Mesenchymal stem cell (in vitro differentiated cells and primary cell): ENCODE data around the gene MRPL18.
"Not testable (repeated sequence)": the region's sequence is repeated elsewhere in the genome, so short reads cannot be mapped to it uniquely, and the experiment has no call there.

Experiments used
- DNase-seq: peaks from one replicate; pipeline ENCODE4 v3.0.0-alpha.2; 2013
- H2AFZ ChIP-seq: one replicate; pipeline ENCODE4 v1.6.1; 2013; ENCODE audit warnings: low read depth, mild to moderate bottlenecking, control low read depth, inconsistent platforms, low read length, moderate library complexity
- H2AK5ac ChIP-seq: 2 replicates; pipeline ENCODE4 v1.6.1; 2013; ENCODE audit warnings: low read length, moderate library complexity, mild to moderate bottlenecking, inconsistent platforms; ENCODE audit not compliant: severe bottlenecking
- H2BK120ac ChIP-seq: one replicate; pipeline ENCODE4 v1.6.1; 2013; ENCODE audit warnings: low read depth, mild to moderate bottlenecking, inconsistent platforms, low read length, moderate library complexity
- H2BK12ac ChIP-seq, 2 experiments: one replicate each; pipeline ENCODE4 v1.6.1; 2013; ENCODE audit warnings: inconsistent platforms in 2 of 2, low read length in 2 of 2, mild to moderate bottlenecking in 2 of 2, moderate library complexity in 2 of 2, control low read depth in 1 of 2
- H2BK15ac ChIP-seq: one replicate; pipeline ENCODE4 v1.6.1; 2013; ENCODE audit warnings: mild to moderate bottlenecking, low read depth, inconsistent platforms; ENCODE audit not compliant: poor library complexity, severe bottlenecking
- H2BK5ac ChIP-seq: 2 replicates; pipeline ENCODE4 v1.6.1; 2013; ENCODE audit warnings: low read depth, mild to moderate bottlenecking, low read length, control low read depth, inconsistent platforms; ENCODE audit not compliant: poor library complexity, severe bottlenecking
- H3K14ac ChIP-seq, 2 experiments: one replicate each; pipeline ENCODE4 v1.6.1; 2013; ENCODE audit warnings: inconsistent platforms in 2 of 2, low read length in 2 of 2, control low read depth in 1 of 2, mild to moderate bottlenecking in 1 of 2, moderate library complexity in 1 of 2
- H3K18ac ChIP-seq, 2 experiments: one replicate each; pipeline ENCODE4 v1.6.1; 2013; ENCODE audit warnings: inconsistent platforms in 2 of 2, low read length in 2 of 2, control low read depth in 1 of 2, low read depth in 1 of 2, mild to moderate bottlenecking in 1 of 2
- H3K23ac ChIP-seq, 2 experiments: one replicate each; pipeline ENCODE4 v1.6.1; 2013; ENCODE audit warnings: inconsistent platforms in 2 of 2, low read length in 2 of 2, mild to moderate bottlenecking in 2 of 2, moderate library complexity in 2 of 2, control low read depth in 1 of 2
- H3K27ac ChIP-seq: 2 replicates; pipeline ENCODE4 v1.5.1; 2013; ENCODE audit warnings: mild to moderate bottlenecking, moderate library complexity, low read length, control low read depth, inconsistent platforms; ENCODE audit not compliant: poor library complexity, severe bottlenecking
- H3K27me3 ChIP-seq, 2 experiments: 2 replicates each; pipeline versions ENCODE4 v1.6.1 to v1.7.0; 2013; ENCODE audit warnings: low read length in 2 of 2, mild to moderate bottlenecking in 2 of 2, moderate library complexity in 2 of 2, control low read depth in 1 of 2, inconsistent platforms in 1 of 2; ENCODE audit not compliant: control insufficient read depth in 1 of 2, insufficient read depth in 1 of 2
- H3K36me3 ChIP-seq, 2 experiments: 2 replicates each; pipeline versions ENCODE4 v1.6.1 to v1.7.0; 2013; ENCODE audit warnings: low read length in 2 of 2, control low read depth in 1 of 2, inconsistent platforms in 1 of 2, low read depth in 1 of 2, mild to moderate bottlenecking in 1 of 2; ENCODE audit not compliant: insufficient read depth in 2 of 2, control insufficient read depth in 1 of 2
- H3K4ac ChIP-seq, 2 experiments: one replicate each; pipeline ENCODE4 v1.6.1; 2013; ENCODE audit warnings: inconsistent platforms in 2 of 2, low read length in 2 of 2, mild to moderate bottlenecking in 2 of 2, moderate library complexity in 2 of 2, control low read depth in 1 of 2, low read depth in 1 of 2
- H3K4me1 ChIP-seq: 2 replicates; pipeline ENCODE4 v1.6.1; 2013; ENCODE audit warnings: low read depth, low read length, control low read depth; ENCODE audit not compliant: control insufficient read depth, insufficient read depth
- H3K4me2 ChIP-seq: 2 replicates; pipeline ENCODE4 v1.6.1; 2013; ENCODE audit warnings: low read length, mild to moderate bottlenecking, inconsistent platforms; ENCODE audit not compliant: poor library complexity, severe bottlenecking
- H3K4me3 ChIP-seq, 2 experiments: 2 replicates each; pipeline versions ENCODE4 v1.5.1 to v1.7.0; 2013; ENCODE audit warnings: low read length in 2 of 2, mild to moderate bottlenecking in 2 of 2, control low read depth in 1 of 2, low read depth in 1 of 2; ENCODE audit not compliant: insufficient read depth in 1 of 2
- H3K79me1 ChIP-seq: replicated peaks from 2 replicates; pipeline ENCODE4 v1.6.1; 2013; ENCODE audit warnings: mild to moderate bottlenecking, control low read depth, low read length, inconsistent platforms; ENCODE audit not compliant: poor library complexity, severe bottlenecking
- H3K9ac ChIP-seq: 2 replicates; pipeline ENCODE4 v1.7.0; 2013; ENCODE audit warnings: mild to moderate bottlenecking, low read length, moderate library complexity
- H3K9me3 ChIP-seq: 2 replicates; pipeline ENCODE4 v1.7.0; 2013; ENCODE audit warnings: mild to moderate bottlenecking, low read length; ENCODE audit not compliant: control insufficient read depth
- H4K8ac ChIP-seq: one replicate; pipeline ENCODE4 v1.6.1; 2013; ENCODE audit warnings: inconsistent platforms, mild to moderate bottlenecking, low read length, moderate library complexity
- H4K91ac ChIP-seq: one replicate; pipeline ENCODE4 v1.6.1; 2013; ENCODE audit warnings: mild to moderate bottlenecking, low read length, inconsistent platforms
- WGBS: methylation state at CpG from one replicate; pipeline ENCODE4 v1.1.7; 2013; ENCODE audit warnings: mixed read lengths; 5-methylcytosine and 5-hydroxymethylcytosine counted together

The MRPL18 gene

DNA sequence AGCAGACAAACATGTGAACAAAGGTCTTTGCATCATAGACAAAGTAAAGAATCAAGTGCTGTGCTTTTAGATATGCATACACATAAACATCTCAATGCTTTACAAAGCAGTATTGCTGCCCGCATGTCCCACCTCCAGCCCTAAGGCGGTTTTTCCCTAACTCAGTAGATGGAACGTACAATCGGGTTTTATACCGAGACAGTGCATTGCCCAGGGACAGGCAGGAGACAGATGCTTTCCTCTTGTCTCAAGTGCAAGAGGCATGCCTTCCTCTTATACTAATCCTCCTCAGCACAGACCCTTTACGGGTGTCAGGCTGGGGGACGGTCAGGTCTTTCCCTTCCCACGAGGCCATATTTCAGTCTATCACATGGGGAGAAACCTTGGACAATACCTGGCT lies 4.7 kb downstream of the MRPL18 start:
- not testable (repeated sequence) for H3K18ac ChIP-seq, H3K4me1 ChIP-seq, H3K27ac ChIP-seq, DNase-seq, H3K9ac ChIP-seq, H2BK12ac ChIP-seq, H2AK5ac ChIP-seq, H3K4me3 ChIP-seq, H3K14ac ChIP-seq, H3K4me2 ChIP-seq, H3K9me3 ChIP-seq, H3K79me1 ChIP-seq, H3K23ac ChIP-seq, H2BK15ac ChIP-seq, H4K91ac ChIP-seq, H3K27me3 ChIP-seq, H4K8ac ChIP-seq, H2AFZ ChIP-seq, H2BK5ac ChIP-seq, H2BK120ac ChIP-seq, H3K4ac ChIP-seq
- peaks cover 14 to 73% of the 10 kb centered on the region in 2 experiments for H3K36me3 ChIP-seq
- 96% methylated on average over 6 of the region's 8 CpGs for WGBS

DNA sequence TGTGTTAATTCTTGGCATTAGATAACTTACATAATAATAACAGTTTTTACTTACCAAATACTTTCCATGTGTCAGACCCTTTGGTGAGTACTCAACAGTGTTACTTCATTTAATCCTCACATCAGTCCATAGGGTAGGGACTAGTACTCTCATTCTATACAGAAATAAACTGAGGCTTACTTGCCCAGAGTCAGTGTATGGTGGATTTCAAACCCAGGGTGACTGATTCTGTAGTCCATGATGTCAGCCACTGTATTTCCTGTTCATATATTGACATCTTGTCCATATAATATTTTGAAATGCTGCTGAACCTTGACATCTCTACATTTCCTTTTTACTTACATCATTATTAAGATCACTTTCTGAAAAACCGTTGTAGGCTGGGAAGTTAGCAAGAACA lies 7.3 kb downstream of the MRPL18 start:
- Histone ChIP-seq H3K4ac (no peak overlapping the region), H3K14ac (no peak overlapping the region), H3K27ac (no peak overlapping the region), H3K36me3 (peaks cover 20 to 63% of the 10 kb centered on the region in 2 experiments), H3K79me1 (peaks cover 7% of the 10 kb centered on the region), H4K91ac (no peak overlapping the region), H2BK12ac (no peak overlapping the region), H2AFZ (no peak overlapping the region), H3K9ac (no peak overlapping the region), H2BK5ac (no peak overlapping the region), H3K9me3 (no peaks in the 10 kb centered on the region), H3K23ac (no peak overlapping the region), H3K4me2 (no peak overlapping the region), H3K4me1 (no peaks in the 10 kb centered on the region), H4K8ac (no peak overlapping the region), H3K27me3 (no peaks in the 10 kb centered on the region), H3K4me3 (no peak overlapping the region), H2BK120ac (no peak overlapping the region), H3K18ac (no peak overlapping the region), H2AK5ac (no peak overlapping the region), H2BK15ac (no peak overlapping the region)
- no peak for DNase-seq
- 0% methylated on average over 1 of the region's 1 CpG for WGBS

DNA sequence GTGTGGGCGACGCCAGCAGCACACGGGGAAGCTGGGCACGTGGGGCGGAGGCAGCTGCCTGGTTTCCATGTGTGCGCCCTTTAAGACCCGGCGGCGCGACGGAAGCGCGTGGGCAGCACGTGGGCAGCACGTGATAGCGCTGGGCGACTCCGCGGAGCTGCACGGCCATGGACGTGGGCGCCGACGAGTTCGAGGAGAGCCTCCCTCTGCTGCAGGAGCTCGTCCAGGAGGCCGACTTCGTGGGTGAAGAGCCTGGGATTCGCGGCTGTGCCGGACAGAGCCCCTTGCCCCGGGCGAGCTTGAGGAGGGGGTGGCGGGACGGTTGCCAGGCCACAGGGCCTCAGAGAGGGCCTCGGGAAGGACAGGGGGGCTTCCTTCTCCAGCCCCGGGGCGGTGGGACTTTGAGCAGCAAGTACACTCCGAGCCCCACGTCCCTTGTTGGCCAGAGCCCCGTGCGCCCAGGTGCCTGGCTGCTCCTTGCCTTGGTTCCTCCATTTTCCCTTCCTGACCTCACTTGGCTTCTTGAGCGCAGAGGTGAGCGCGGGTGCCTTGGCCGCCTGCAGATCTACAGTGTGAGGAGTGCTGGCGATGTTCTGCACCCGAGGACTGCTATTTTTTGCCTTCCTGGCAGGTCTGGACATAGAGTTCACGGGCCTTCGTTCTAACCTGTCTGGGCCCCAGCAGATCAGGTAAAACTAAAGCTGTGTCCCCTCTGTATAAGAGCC lies 10.0 kb downstream of the MRPL18 start, which contains the start of gene PNLDC1:
PNLDC1 (plus strand) TSS at position 136 of the 725 bp plus-strand sequence; CDS start at position 168, 32 bp downstream.
- H2BK5ac ChIP-seq, result no peak within 1 kb of the TSS
- peaks cover 20 to 46% of the 10 kb centered on the region in 2 experiments for H3K36me3 ChIP-seq
- WGBS, result 95% methylated on average over 49 of the region's 50 CpGs
- H4K91ac ChIP-seq, result peak within 1 kb of the TSS; percentile 28
- no peak within 1 kb of the TSS for H2BK120ac ChIP-seq
- H2AFZ ChIP-seq, result no peak within 1 kb of the TSS
- H2AK5ac ChIP-seq, result no peak within 1 kb of the TSS
- no peaks in the 10 kb centered on the region for H3K4me1 ChIP-seq
- DNase-seq, result no peak
- H3K14ac ChIP-seq, result no peak within 1 kb of the TSS
- H3K27me3 ChIP-seq, result no peaks in the 10 kb centered on the region
- H3K4me3 ChIP-seq, result no peak within 1 kb of the TSS
- no peak within 1 kb of the TSS for H3K9ac ChIP-seq
- peaks cover 5% of the 10 kb centered on the region for H3K79me1 ChIP-seq
- no peaks in the 10 kb centered on the region for H3K9me3 ChIP-seq
- H3K23ac ChIP-seq, result no peak within 1 kb of the TSS
- no peak within 1 kb of the TSS for H3K4me2 ChIP-seq
- no peak within 1 kb of the TSS for H3K4ac ChIP-seq
- no peak within 1 kb of the TSS for H2BK12ac ChIP-seq
- no peak within 1 kb of the TSS for H4K8ac ChIP-seq
- no peak within 1 kb of the TSS for H3K18ac ChIP-seq
- H3K27ac ChIP-seq, result no peak within 1 kb of the TSS
- H2BK15ac ChIP-seq, result no peak within 1 kb of the TSS

DNA sequence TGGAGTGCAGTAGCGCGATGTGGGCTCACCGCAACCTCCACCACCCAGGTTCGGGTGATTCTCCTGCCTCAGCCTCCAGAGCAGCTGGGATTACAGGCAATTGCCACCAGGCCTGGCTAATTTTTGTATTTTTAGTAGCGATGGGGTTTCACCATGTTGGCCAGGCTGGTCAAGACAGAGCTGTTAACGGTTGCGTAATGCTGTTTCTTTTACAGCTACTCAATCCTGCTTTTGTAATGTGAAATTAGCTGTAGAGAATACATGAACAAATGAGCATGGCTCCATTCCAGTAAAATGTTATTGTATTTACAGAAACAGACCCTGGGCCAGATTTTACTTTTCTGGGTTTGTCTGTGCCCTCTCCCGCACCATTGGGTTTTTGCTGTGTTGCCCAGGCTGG lies 11.7 kb downstream of the MRPL18 start:
- Histone ChIP-seq H3K9ac (no peak overlapping the region), H3K9me3 (no peaks in the 10 kb centered on the region), H2AK5ac (no peak overlapping the region), H4K8ac (no peak overlapping the region), H3K23ac (no peak overlapping the region), H3K36me3 (peaks cover 14 to 31% of the 10 kb centered on the region in 2 experiments), H3K27ac (no peak overlapping the region), H2BK5ac (no peak overlapping the region), H2BK12ac (no peak overlapping the region), H4K91ac (no peak overlapping the region), H3K4me2 (no peak overlapping the region), H3K79me1 (peaks cover 3% of the 10 kb centered on the region), H3K4me1 (peaks cover 1% of the 10 kb centered on the region), H2AFZ (no peak overlapping the region), H3K4ac (no peak overlapping the region), H3K27me3 (no peaks in the 10 kb centered on the region), H3K4me3 (no peak overlapping the region), H2BK15ac (no peak overlapping the region), H3K14ac (no peak overlapping the region), H2BK120ac (no peak overlapping the region), H3K18ac (no peak overlapping the region)
- DNase-seq, result no peak
- 95% methylated on average over 6 of the region's 8 CpGs for WGBS
